Esophagus squamous epithelium (tissue), 4 donors: ENCODE measurements around the gene DCAF5.

Experiments used
- POLR2A ChIP-seq, 4 donors: fragments of 450-650 bp; IDR thresholded peaks; one replicate each; pipeline ENCODE4 v1.6.1; 2017; ENCODE audit warnings: antibody characterized with exemption in 4 of 4, mild to moderate bottlenecking in 4 of 4, moderate library complexity in 3 of 4
- TF ChIP-seq, protein P1 (sequence below), 6 experiments: fragments of 450-650 bp in 4 of 6; fragments of 200-600 bp in 2 of 6; sonication (generic) in 2 of 6; IDR thresholded peaks; one replicate each; pipeline ENCODE4 v1.5.1; 2016 to 2019; ENCODE audit warnings: antibody characterized with exemption in 6 of 6, mild to moderate bottlenecking in 4 of 6, moderate library complexity in 4 of 6

DNA sequence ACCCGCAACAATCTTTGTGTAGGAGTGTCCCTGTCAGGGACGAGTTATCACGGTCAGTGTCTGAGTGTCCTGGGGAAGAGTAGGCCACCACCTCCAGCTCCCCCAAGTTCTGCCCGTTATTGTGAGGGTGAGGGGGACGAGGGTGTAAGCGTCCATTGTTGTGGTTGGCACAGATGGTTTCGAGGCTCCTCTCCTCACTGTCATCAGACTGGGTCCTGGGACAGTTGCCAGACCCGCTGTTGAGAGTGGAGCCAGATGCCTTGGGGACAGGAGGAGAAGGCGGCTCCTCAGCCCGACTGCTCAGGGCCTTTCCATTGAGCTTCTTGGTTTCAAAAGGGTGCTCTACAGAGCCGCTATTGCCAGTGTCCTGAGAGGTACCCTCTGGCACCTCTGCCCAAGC, 98.9 kb downstream of the DCAF5 start:
- TF ChIP-seq, protein P1, sequence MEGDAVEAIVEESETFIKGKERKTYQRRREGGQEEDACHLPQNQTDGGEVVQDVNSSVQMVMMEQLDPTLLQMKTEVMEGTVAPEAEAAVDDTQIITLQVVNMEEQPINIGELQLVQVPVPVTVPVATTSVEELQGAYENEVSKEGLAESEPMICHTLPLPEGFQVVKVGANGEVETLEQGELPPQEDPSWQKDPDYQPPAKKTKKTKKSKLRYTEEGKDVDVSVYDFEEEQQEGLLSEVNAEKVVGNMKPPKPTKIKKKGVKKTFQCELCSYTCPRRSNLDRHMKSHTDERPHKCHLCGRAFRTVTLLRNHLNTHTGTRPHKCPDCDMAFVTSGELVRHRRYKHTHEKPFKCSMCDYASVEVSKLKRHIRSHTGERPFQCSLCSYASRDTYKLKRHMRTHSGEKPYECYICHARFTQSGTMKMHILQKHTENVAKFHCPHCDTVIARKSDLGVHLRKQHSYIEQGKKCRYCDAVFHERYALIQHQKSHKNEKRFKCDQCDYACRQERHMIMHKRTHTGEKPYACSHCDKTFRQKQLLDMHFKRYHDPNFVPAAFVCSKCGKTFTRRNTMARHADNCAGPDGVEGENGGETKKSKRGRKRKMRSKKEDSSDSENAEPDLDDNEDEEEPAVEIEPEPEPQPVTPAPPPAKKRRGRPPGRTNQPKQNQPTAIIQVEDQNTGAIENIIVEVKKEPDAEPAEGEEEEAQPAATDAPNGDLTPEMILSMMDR (IDR thresholded peaks at IDR 0.05): no peak
- TF ChIP-seq POLR2A (IDR thresholded peaks at IDR 0.05): no peak
